Endothelial cell (in vitro differentiated cells): Measurements from ENCODE around the gene SRC. TPM values are rescaled to one million over a fixed set of nuclear protein-coding genes. Genes with fewer than 3 reads are reported as not detected.
A peak's percentile ranks its signal among the peaks of the same experiment; 100 is the strongest.

Experiments
- DNase-seq: peaks from one replicate; pipeline ENCODE4 v3.0.0; 2021; ENCODE audit warnings: low spot score
- H3K27ac Mint-ChIP-seq: one replicate; pipeline ENCODE4 v1.8.0; 2021; ENCODE audit warnings: mixed read lengths, inconsistent platforms; ENCODE audit not compliant: unreplicated experiment
- H3K27me3 Mint-ChIP-seq: one replicate; pipeline ENCODE4 v1.8.0; 2021; ENCODE audit warnings: mild to moderate bottlenecking, moderate library complexity, mixed read lengths, inconsistent platforms; ENCODE audit not compliant: unreplicated experiment
- H3K36me3 Mint-ChIP-seq: one replicate; pipeline ENCODE4 v1.8.0; 2021; ENCODE audit warnings: mild to moderate bottlenecking, low read depth, mixed read lengths, inconsistent platforms; ENCODE audit not compliant: unreplicated experiment
- H3K4me1 Mint-ChIP-seq: one replicate; pipeline ENCODE4 v1.8.0; 2021; ENCODE audit warnings: mild to moderate bottlenecking, mixed read lengths, inconsistent platforms; ENCODE audit not compliant: unreplicated experiment
- H3K4me3 Mint-ChIP-seq: one replicate; pipeline ENCODE4 v1.8.0; 2021; ENCODE audit warnings: mild to moderate bottlenecking, mixed read lengths, inconsistent platforms; ENCODE audit not compliant: unreplicated experiment
- H3K9me3 Mint-ChIP-seq: one replicate; pipeline ENCODE4 v1.8.0; 2021; ENCODE audit warnings: mixed read lengths, inconsistent platforms; ENCODE audit not compliant: unreplicated experiment
- total RNA-seq: library from RNA; stranded (reverse); fragmentation: NEBNext Ultra II Directional; extraction: Animal tissue kit (Norgen Biotek cat#: 25700); gene quantifications from one replicate; pipeline ENCODE4 v1.2.1, GENCODE V29; 2021; ENCODE audit not compliant: unreplicated experiment
- TF ChIP-seq, protein P1 (sequence below): fragments of 200-600 bp; sonication (generic); IDR thresholded peaks from one replicate; pipeline ENCODE4 v1.5.0; 2021; ENCODE audit warnings: antibody characterized with exemption; ENCODE audit not compliant: unreplicated experiment

SRC gene
- total RNA-seq, 1 donor from 2014 or later: 60.8 TPM

DNA sequence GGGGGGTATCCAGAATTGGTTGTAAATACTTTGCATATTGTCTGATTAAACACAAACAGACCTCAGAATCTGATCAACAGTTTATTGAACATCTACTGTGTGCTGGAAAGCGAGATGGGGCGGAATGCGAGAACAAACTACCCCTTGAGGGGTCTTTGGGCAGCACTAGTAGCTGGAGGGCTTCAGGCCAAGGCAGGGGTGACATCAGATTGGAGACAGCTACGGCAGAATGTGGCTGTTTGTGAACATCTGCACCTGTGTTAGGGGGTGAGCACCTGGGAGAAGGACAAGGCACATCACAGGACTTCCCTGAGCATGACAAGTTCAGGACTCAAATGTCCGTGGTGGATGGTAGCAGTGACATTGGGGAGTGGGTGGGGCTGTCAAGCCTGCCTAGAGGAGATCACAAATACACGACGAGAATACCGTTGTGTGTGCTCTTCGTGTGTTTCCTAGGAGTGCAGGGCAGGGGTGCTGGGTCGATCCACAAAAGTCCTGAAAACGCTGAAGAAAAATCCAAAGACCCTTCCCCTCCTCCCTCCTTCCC is 59.5 kb downstream of the SRC start:
- DNase-seq: no peak
- Mint-ChIP-seq H3K4me1 (peaks cover 30% of the 10 kb centered on the region), H3K27ac (no peak overlapping the region), H3K9me3 (no peaks in the 10 kb centered on the region), H3K36me3 (peaks cover 8% of the 10 kb centered on the region), H3K27me3 (peaks cover 13% of the 10 kb centered on the region), H3K4me3 (peak overlapping the region; percentile 83)
- TF ChIP-seq, protein P1, sequence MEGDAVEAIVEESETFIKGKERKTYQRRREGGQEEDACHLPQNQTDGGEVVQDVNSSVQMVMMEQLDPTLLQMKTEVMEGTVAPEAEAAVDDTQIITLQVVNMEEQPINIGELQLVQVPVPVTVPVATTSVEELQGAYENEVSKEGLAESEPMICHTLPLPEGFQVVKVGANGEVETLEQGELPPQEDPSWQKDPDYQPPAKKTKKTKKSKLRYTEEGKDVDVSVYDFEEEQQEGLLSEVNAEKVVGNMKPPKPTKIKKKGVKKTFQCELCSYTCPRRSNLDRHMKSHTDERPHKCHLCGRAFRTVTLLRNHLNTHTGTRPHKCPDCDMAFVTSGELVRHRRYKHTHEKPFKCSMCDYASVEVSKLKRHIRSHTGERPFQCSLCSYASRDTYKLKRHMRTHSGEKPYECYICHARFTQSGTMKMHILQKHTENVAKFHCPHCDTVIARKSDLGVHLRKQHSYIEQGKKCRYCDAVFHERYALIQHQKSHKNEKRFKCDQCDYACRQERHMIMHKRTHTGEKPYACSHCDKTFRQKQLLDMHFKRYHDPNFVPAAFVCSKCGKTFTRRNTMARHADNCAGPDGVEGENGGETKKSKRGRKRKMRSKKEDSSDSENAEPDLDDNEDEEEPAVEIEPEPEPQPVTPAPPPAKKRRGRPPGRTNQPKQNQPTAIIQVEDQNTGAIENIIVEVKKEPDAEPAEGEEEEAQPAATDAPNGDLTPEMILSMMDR: no peak

DNA sequence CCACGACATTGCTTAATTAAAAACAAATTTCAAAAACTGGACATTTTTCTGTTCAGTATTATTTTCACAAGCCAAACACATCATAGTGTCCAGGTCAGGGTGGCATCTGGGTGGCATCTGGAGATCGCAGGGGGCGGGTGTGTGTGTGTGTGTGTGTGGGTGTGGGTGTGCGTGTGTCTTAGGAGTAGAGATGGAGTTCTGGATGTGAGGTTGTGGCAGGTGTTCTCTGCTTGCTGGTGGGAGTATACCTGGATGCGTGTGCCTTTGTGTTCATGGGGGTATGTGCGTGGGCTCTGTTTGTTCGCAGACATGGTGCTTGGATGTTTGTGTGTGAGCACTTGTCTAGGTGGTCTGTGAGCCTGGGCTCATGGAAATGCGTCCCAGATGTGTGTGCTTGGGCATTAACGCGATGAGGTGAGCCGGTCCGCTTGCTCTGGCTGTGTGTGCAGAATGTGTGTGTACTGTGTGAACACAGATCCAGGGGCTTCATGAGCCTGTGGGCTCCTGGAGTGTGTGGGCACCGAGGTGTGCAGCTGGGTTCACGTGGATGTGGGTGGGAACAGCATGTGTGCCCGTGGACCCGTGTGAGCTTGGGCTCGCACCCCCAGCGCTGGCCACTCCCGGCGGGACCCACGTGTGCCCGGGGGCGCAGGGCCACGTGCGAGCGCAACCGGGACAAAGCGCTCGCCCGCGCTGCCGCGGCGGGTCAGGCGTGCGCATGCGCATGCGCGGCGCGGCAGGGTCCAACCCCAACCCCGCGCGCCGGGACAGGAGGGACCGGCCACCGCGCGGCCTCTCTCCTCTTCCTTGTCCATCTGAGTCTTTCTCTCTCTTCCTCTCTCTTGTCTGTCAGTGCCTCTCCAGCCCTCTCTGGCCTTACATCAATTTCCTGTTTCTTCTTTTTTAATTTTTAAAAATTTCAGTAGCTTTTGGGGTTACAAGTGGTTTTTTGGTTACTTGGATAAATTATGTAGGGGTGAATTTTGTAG is 60.4 kb downstream of the SRC start:
- DNase-seq: peak; percentile 48
- Mint-ChIP-seq H3K36me3 (peaks cover 8% of the 10 kb centered on the region), H3K4me3 (peak overlapping the region; percentile 83), H3K9me3 (no peaks in the 10 kb centered on the region), H3K27ac (peak overlapping the region; percentile 52), H3K27me3 (peaks cover 11% of the 10 kb centered on the region), H3K4me1 (peaks cover 30% of the 10 kb centered on the region)
- TF ChIP-seq, protein P1: no peak

DNA sequence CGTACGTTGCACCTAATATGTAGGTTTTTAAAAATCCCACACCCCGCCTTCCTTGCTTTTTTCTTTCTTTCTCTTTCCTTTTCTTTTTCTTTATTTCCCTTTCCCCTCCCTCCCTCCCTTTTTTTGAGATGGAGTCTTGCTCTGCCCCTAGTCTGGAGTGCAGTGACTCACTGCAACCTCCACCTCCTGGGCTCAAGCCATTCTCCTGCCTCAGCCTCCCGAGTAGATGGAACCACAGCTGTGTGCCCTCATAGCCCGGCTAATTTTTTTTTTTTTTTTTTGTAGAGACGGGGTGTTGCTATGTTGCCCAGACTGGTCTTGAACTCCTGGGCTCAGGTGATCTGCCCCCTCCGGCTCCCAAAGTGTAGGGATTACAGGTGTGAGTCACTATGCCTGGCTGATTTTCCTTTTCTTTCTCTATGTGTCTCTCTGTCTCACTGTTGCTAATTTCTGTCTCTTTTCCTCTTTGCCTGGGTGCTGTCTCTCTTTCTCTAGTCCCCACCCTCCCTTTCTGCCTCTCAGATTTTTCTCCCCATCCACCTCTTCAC is 61.2 kb downstream of the SRC start:
- peaks cover 8% of the 10 kb centered on the region for H3K27me3 Mint-ChIP-seq
- no peaks in the 10 kb centered on the region for H3K9me3 Mint-ChIP-seq
- H3K4me1 Mint-ChIP-seq: peaks cover 30% of the 10 kb centered on the region
- peaks cover 4% of the 10 kb centered on the region for H3K36me3 Mint-ChIP-seq
- no peak overlapping the region for H3K27ac Mint-ChIP-seq
- TF ChIP-seq, protein P1: no peak
- no peak for DNase-seq
- peak overlapping the region; percentile 17 for H3K4me3 Mint-ChIP-seq

DNA sequence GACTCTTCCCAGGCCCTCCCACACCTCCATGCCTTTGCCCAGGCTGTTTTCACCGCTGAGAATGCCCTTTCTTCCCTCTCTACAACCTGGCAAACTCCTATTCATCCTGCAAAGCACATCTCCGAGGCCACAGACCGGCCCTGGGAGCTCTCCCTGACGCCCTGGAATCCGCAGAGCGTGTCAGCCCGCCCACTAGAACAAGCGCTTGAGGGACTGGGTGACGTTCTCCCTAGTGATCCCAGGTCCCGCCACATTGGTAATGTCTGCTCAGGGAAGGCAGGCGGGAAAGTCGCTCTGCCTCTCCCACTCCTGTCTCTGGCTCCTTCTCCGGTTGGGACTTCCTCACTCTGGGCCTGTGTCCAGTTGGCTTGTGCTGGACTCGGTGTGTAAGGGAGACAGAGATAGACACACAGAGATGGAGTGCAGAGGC is 61.6 kb downstream of the SRC start:
- Mint-ChIP-seq H3K27me3 (peaks cover 8% of the 10 kb centered on the region), H3K36me3 (peaks cover 4% of the 10 kb centered on the region), H3K9me3 (no peaks in the 10 kb centered on the region), H3K27ac (no peak overlapping the region), H3K4me1 (peaks cover 30% of the 10 kb centered on the region), H3K4me3 (peak overlapping the region; percentile 17)
- TF ChIP-seq, protein P1: no peak
- no peak for DNase-seq
